HCT116 (cell line): ENCODE results near the gene PACS2.

Experiments
- EZH2phosphoT487 ChIP-seq: fragments of 200-600 bp; IDR thresholded peaks from 2 replicates; pipeline ENCODE4 v1.6.1; 2018; ENCODE audit warnings: antibody characterized with exemption, borderline replicate concordance
- FOSL1 ChIP-seq: IDR thresholded peaks from 2 replicates; pipeline ENCODE4 v1.6.1; 2012; ENCODE audit warnings: low read depth
- POLR2A ChIP-seq: IDR thresholded peaks from 2 replicates; pipeline ENCODE4 v1.7.0; 2011; ENCODE audit warnings: borderline replicate concordance; ENCODE audit not compliant: insufficient read depth, insufficient read length; ENCODE audit errors: extremely low read depth
- POLR2AphosphoS5 ChIP-seq: IDR thresholded peaks from 2 replicates; pipeline ENCODE4 v1.6.1; 2011; ENCODE audit warnings: mild to moderate bottlenecking, low read depth, low read length, moderate library complexity
- TCF7L2 ChIP-seq: IDR thresholded peaks from 2 replicates; pipeline ENCODE4 v1.7.0; 2011; ENCODE audit warnings: borderline replicate concordance, inconsistent platforms; ENCODE audit not compliant: insufficient read depth, insufficient read length; ENCODE audit errors: extremely low read depth
- ZFX ChIP-seq: fragments of 450-650 bp; IDR thresholded peaks from 2 replicates; pipeline ENCODE4 v1.6.1; 2017
- TF ChIP-seq, protein P1 (sequence below), 3 experiments: fragments of 200-600 bp in 1 of 3; sonication (generic) in 1 of 3; IDR thresholded peaks in 2 of 3; conservative IDR thresholded peaks in 1 of 3; 2 replicates each; pipeline ENCODE4 v1.5.1; 2012 to 2017; ENCODE audit warnings: low read depth in 2 of 3, low read length in 2 of 3, antibody characterized with exemption in 1 of 3, borderline replicate concordance in 1 of 3, control low read depth in 1 of 3, mild to moderate bottlenecking in 1 of 3, mixed read lengths in 1 of 3, mixed run types in 1 of 3, moderate library complexity in 1 of 3; ENCODE audit not compliant: insufficient read depth in 1 of 3

DNA sequence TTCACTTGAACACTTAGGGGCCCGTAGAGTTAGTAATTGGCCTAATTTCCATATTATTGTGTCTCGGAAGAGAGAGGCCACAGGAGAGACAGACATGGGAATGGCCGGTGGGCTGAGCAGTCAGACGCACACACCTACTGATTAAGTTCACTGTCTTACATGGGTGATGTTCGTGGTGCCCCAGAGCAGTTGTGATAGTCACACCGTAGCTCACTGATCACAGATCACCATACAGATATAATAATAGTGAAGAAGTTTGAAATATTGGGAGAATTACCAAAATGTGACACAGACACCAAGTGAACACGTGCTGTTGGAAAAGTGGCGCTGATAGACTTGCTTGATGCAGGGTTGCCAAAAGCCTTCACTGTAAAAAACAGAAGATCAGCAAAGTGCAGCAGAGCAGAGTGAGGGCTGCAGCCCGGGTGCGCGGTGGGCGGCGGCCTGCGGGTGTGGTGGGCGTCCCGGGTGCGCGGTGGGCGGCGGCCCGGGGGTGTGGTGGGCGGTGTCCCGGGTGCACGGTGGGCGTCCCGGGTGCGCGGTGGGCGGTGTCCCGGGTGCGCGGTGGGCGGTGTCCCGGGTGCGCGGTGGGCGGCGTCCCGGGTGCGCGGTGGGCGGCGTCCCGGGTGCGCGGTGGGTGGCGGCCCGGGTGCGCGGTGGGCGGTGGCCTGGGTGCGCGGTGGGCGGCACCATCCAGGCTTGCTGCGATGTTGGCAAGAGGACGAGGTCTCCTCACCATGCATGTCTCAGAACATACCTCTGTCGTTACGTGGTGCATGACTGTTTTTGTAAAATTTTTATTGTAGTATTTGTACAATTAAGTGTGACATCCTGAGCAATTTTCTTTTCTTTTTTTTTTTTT is 49.5 kb downstream of the PACS2 start:
- TF ChIP-seq POLR2A (no peak), EZH2phosphoT487 (no peak), ZFX (no peak), FOSL1 (no peak), POLR2AphosphoS5 (no peak), TCF7L2 (no peak)
- TF ChIP-seq, protein P1, sequence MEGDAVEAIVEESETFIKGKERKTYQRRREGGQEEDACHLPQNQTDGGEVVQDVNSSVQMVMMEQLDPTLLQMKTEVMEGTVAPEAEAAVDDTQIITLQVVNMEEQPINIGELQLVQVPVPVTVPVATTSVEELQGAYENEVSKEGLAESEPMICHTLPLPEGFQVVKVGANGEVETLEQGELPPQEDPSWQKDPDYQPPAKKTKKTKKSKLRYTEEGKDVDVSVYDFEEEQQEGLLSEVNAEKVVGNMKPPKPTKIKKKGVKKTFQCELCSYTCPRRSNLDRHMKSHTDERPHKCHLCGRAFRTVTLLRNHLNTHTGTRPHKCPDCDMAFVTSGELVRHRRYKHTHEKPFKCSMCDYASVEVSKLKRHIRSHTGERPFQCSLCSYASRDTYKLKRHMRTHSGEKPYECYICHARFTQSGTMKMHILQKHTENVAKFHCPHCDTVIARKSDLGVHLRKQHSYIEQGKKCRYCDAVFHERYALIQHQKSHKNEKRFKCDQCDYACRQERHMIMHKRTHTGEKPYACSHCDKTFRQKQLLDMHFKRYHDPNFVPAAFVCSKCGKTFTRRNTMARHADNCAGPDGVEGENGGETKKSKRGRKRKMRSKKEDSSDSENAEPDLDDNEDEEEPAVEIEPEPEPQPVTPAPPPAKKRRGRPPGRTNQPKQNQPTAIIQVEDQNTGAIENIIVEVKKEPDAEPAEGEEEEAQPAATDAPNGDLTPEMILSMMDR (IDR thresholded peaks at IDR 0.05 in 2 of 3, conservative IDR thresholded peaks at IDR 0.05 in 1 of 3; ENCODE audit: borderline replicate concordance in 1 of 3, insufficient read depth in 1 of 3, low read depth in 2 of 3, low read length in 2 of 3) = no peak
